GM19099 (cell line): Measurements from ENCODE around the gene C10orf90.

Source experiments
- POLR2A ChIP-seq: IDR thresholded peaks from 3 replicates; pipeline ENCODE4 v1.6.1; 2011; ENCODE audit warnings: low read depth; ENCODE audit not compliant: insufficient read length; ENCODE audit errors: extremely low read depth

C10orf90 gene

GRCh38 chr10:126564326-126564888 is 106.1 kb downstream of the C10orf90 start:
- TF ChIP-seq POLR2A, result no peak

GRCh38 chr10:126563361-126563760 is 107.1 kb downstream of the C10orf90 start:
- TF ChIP-seq POLR2A, result no peak

DNA sequence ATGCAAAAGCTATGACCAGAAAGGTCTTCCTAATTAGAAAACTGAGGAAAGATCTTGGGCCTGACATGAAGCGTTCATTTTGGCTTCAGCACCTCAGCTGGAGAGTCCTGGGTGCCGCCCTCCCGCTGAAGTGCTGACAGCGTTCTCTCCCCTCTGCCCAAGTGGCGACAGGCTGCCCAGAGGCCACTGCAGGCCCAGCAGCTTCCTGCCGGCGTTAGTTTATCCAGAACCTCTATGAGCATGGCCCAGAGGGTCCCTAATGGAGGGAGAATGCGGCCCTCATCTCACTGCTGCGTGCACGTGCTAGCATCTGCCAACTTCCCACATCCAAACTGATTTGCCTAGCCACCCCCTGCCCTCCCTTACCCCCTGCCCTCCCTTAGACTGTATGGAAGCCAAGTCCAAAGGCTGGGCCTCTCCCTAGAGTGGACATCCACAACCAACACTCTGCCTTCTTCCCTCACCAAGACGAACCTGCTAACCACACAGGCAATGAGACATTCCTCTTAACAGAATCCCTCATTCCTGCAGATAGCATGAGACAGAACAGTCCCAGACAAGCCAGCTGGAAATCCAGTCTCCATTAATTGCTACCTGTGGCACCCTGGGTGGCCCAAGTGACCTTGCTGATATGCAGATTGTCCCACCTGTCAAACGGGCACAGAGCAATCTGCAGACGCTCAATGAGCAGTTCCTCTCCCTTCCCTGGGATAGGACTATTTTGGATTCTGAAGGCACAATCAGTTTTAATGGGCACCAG is 108.4 kb downstream of the C10orf90 start:
- no peak for TF ChIP-seq POLR2A

DNA sequence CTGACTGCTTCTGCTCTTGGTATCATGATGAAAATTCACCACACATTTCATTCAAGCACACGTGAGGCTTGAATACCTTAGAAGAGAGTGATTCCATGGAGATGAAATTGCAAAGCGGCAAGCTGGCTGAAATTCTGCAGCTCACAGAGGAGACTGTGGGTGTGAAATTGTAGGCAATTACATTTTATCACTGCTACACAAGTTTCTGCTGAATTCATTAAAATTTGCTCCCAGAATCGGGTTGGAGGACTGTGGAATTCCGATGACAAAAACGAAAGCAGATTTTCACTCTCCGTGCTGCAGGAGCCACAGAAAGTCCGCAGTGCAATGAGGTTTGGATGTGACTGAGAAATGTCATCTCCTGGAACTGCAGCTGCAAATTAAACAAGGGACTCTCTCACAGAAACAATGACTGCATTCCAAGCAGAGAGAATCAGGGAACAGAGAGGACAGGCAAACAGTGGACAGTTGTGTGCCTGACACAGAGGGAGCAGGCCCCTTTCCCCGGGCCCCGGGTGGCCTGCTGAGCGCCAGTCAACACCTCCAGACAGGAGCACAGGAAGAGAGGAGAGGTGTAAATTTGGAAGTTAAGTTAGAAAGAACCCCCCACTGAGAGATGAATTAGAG is 109.1 kb downstream of the C10orf90 start:
- TF ChIP-seq POLR2A, result no peak

DNA sequence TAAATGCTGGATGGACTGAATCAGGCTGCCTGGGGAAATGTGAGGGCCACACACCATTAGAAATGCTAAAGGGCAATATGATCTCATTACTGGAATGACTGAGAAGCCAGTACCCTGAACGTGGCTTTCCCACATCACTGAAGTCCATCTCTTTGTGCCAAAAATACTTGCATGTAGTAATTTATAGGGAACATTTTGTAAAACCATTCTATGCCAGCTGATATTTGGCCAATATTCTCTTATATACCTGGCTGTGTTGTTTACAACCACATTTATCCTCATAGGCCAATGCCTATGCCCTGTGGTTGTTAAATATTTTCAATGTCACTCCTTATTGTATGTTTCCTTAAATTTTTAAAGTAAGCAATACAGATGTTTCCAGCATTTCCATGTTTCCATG is 111.6 kb downstream of the C10orf90 start:
- TF ChIP-seq POLR2A, result no peak

GRCh38 chr10:126551202-126551601 is 119.3 kb downstream of the C10orf90 start:
- TF ChIP-seq POLR2A, result no peak

DNA sequence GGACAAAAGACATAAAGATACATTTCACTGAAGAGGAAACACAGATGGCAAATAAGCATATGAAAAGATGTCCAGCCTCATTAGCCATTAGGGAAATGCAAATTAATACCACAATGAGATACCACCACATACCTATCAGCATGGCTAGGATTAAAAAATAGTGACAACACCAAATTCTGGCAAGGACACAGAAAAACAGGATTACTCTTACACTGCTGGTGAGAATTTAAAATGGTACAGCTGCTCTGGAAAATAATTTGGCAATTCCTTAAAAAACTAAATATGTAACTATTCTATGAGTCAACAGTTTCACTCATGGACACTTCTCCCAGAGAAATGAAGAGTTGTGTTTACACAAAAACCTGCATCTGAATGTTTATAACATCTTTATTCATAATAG is 121.1 kb downstream of the C10orf90 start:
- TF ChIP-seq POLR2A, result no peak

- no peak for TF ChIP-seq POLR2A
Observed at GRCh38 chr10:126544565-126544964, 125.9 kb downstream of the C10orf90 start.

DNA sequence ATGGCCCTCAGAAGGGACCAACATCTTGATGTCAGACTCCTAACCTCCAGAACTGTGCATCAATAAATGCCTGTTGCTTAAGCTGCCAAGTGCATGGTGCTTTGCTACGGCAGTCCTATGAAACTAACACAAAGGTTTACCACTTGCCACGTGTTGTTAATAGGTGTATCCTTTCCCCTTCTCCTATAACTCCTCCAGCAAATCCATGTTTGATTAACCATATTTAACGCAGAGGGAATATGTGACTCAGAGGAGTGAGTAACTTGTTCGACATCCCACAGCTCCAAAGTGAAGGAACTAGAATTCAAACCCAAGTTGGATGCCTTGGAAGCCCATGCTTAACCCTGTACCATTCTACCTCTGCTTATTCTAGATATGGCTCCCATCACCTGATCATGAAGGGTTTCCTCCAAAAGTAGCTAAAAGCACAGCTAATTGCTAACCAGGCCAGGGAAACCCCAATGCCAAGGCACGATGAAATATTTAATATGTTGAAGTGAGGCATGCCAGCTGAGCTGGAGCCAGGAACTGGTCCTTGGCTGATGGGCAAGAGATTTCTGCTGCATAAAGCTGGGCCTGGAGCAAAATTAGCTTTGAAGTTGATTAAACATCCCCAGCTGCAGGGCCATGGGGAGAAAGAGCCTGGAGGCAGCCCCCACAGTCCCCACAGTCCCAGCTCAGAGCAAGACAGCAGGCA is 131.9 kb downstream of the C10orf90 start:
- no peak for TF ChIP-seq POLR2A

DNA sequence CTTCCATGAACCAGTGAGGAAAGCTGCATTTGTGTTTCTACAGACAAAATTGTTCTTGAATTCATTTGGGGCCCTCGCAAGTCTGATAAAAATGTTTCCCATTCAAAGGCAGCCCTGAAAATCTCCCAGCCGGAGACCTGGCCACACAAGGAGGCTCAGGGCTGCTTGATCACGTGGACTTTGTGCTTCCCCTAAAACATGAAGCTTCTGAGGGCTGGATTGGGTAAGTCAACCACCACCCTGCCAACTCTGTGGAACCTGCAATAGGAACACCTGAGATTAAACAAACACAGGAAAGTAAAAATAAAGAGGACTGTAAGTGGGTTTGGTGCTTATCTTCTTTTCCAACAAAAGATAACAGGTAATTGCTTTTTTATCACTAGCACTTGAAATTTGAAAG is 133.8 kb downstream of the C10orf90 start:
- no peak for TF ChIP-seq POLR2A

DNA sequence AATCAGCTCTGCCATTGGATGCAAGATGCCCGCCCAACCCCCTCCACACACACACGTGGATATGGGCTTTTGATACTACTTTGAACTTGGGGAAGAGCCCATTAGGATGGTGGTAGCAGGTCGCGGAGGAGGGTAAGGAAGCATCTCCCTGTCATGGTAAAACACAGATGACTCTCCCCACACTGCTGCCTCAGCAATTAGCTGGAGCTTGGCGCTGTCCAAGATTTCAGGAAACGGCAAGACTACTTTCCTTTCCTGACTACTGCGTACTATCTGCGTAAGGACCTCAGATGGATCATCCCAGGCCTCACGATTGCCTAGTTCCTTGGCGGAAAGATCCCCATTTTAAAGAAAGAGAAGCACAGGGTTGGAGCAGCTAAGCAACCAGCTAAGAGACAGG is 134.3 kb downstream of the C10orf90 start:
- no peak for TF ChIP-seq POLR2A

GRCh38 chr10:126533644-126534043 is 136.8 kb downstream of the C10orf90 start:
- TF ChIP-seq POLR2A, result no peak

DNA sequence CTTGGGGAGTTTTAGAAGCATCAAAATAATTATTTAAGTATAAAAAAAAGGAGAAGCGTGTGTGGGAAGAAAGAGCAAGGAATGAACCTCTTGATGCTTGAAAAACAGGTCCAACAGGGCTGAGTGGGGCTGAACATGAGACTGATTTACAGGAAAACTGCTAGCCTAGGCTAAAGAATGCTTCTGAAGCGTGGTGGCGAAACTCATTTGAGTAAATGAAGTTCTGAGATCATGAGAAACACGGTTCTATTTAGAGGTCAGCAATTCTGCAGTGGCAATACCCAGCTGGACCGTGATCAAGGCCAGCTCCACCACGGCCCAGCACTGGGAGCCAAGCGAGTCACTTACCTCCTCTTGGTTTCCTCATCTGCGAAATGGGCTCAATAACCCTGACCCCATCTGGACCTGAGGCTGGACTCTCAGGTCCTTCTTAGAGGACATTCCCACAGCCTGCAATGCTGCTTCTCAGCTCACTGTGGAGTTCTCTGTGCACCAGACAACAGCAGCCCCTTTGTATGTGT is 142.1 kb downstream of the C10orf90 start:
- no peak for TF ChIP-seq POLR2A

DNA sequence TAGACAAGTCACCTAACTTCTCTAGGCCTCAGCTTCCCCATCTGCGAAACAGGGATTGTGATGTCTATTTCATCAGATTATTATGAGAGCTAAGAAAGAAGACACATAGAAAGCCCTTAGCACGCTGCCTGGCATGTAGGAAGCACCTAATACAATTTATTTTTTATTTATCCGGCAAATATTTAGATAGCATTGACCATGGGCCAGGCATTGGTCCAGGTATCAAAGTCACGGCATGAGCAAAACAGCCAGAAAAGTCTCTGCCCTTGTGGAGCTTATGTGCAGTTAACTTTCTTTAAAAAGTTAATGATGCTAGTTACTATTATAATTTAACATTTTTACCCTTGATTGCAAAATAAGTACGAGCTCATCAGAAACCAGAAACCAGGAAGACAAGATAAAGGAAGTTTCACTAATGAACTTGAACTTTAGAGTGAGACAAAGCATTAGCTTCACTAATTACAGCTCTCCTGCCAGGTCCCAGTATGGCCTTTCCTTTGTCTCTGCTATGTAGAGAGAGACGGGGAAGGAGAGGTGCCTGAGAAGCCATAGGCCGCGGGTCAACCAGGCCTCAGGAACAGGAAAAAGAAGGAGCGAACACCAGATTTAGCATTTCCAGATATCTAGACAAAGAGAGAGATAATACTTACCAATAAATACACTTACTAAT is 142.7 kb downstream of the C10orf90 start:
- no peak for TF ChIP-seq POLR2A

DNA sequence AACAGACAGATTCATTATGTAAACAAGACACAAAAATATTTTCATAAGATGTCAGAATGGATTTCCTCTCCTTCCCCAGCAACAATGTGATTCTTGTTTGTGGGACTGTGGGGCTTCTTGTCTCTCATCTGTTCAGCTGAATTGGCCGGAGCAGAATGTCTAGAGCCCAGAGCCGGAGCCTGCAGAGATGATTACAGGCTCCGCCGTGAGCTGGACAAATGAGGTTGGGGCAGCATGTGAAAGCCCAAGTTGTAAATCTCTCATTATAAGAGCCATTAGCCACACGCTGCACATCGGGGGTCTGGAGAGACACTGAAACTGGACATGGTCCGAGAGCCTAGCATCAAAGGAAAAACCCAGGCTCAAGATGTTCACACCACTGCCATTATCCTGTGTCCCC is 145.2 kb downstream of the C10orf90 start:
- no peak for TF ChIP-seq POLR2A
